ENCODE measurements around the gene VASN.

GRCh38 chr16:4416200-4417032, 44.8 kb downstream of the VASN start, which contains the start of gene CORO7:
- TF ChIP-seq YY1 (IDR thresholded peaks at IDR 0.05; ENCODE audit: insufficient read depth, insufficient read length) (no peak), ZNF274 (IDR thresholded peaks at IDR 0.05; ENCODE audit: low read depth, low read length) (no peak), SUZ12 (IDR thresholded peaks at IDR 0.05; ENCODE audit: extremely low read depth, insufficient read depth, insufficient read length) (no peak)
